Trophoblast cell (in vitro differentiated cells and primary cell): ENCODE measurements around the gene CAPZA3.

Experiments used
- DNase-seq, 2 donors: peaks; one replicate each; pipeline ENCODE4 v3.0.0-alpha.2; 2016
- H2AFZ ChIP-seq: 2 replicates; pipeline ENCODE4 v1.6.1; 2013; ENCODE audit warnings: low read length, moderate library complexity, mild to moderate bottlenecking; ENCODE audit not compliant: insufficient read depth, poor library complexity
- H2AK5ac ChIP-seq: 2 replicates; pipeline ENCODE4 v1.6.1; 2013; ENCODE audit warnings: mild to moderate bottlenecking, low read length
- H2BK120ac ChIP-seq: 2 replicates; pipeline ENCODE4 v1.6.1; 2013; ENCODE audit warnings: low read length, mild to moderate bottlenecking, moderate library complexity; ENCODE audit not compliant: insufficient read depth, poor library complexity
- H2BK12ac ChIP-seq: 2 replicates; pipeline ENCODE4 v1.6.1; 2013; ENCODE audit warnings: mild to moderate bottlenecking, low read length, moderate library complexity
- H2BK5ac ChIP-seq: 2 replicates; pipeline ENCODE4 v1.6.1; 2013; ENCODE audit warnings: low read length, low read depth, moderate library complexity, mild to moderate bottlenecking; ENCODE audit not compliant: poor library complexity
- H3K14ac ChIP-seq: 2 replicates; pipeline ENCODE4 v1.6.1; 2013; ENCODE audit warnings: mild to moderate bottlenecking, low read length
- H3K18ac ChIP-seq: 2 replicates; pipeline ENCODE4 v1.6.1; 2013; ENCODE audit warnings: mild to moderate bottlenecking, low read length
- H3K23ac ChIP-seq: 2 replicates; pipeline ENCODE4 v1.6.1; 2013; ENCODE audit warnings: low read length
- H3K27ac ChIP-seq: 2 replicates; pipeline ENCODE4 v1.5.1; 2013; ENCODE audit warnings: low read depth, mild to moderate bottlenecking, inconsistent platforms, low read length, moderate library complexity
- H3K27me3 ChIP-seq: 2 replicates; pipeline ENCODE4 v1.6.1; 2013; ENCODE audit warnings: inconsistent platforms, mild to moderate bottlenecking, low read length, moderate library complexity; ENCODE audit not compliant: insufficient read depth
- H3K36me3 ChIP-seq, 2 experiments: 1 replicate in 1 of 2; 2 replicates in 1 of 2; pipeline ENCODE4 v1.6.1; 2013; ENCODE audit warnings: low read length in 2 of 2, mild to moderate bottlenecking in 2 of 2, moderate library complexity in 1 of 2; ENCODE audit not compliant: insufficient read depth in 2 of 2, control insufficient read depth in 1 of 2
- H3K4ac ChIP-seq: 2 replicates; pipeline ENCODE4 v1.6.1; 2013; ENCODE audit warnings: low read depth, mild to moderate bottlenecking, low read length, moderate library complexity
- H3K4me1 ChIP-seq, 2 experiments: 1 replicate in 1 of 2; 2 replicates in 1 of 2; pipeline ENCODE4 v1.6.1; 2013; ENCODE audit warnings: low read length in 2 of 2, mild to moderate bottlenecking in 2 of 2, moderate library complexity in 1 of 2; ENCODE audit not compliant: insufficient read depth in 2 of 2, control insufficient read depth in 1 of 2
- H3K4me2 ChIP-seq: 2 replicates; pipeline ENCODE4 v1.6.1; 2013; ENCODE audit warnings: inconsistent platforms, mild to moderate bottlenecking, low read length, moderate library complexity
- H3K4me3 ChIP-seq: 2 replicates; pipeline ENCODE4 v1.5.1; 2013; ENCODE audit warnings: mild to moderate bottlenecking, low read depth, low read length, inconsistent platforms
- H3K79me1 ChIP-seq: one replicate; pipeline ENCODE4 v1.6.1; 2013; ENCODE audit warnings: low read length
- H3K79me2 ChIP-seq: 2 replicates; pipeline ENCODE4 v1.6.1; 2013; ENCODE audit warnings: low read length, mild to moderate bottlenecking; ENCODE audit not compliant: control insufficient read depth, insufficient read depth, poor library complexity
- H3K9ac ChIP-seq: 2 replicates; pipeline ENCODE4 v1.6.1; 2013; ENCODE audit warnings: mild to moderate bottlenecking, low read length
- H3K9me3 ChIP-seq: 2 replicates; pipeline ENCODE4 v1.6.1; 2013; ENCODE audit warnings: low read depth, mild to moderate bottlenecking, control low read depth, inconsistent platforms, low read length; ENCODE audit not compliant: insufficient read depth
- H4K12ac ChIP-seq: 2 replicates; pipeline ENCODE4 v1.6.1; 2013; ENCODE audit warnings: low read depth, mild to moderate bottlenecking, low read length, moderate library complexity
- H4K8ac ChIP-seq: 2 replicates; pipeline ENCODE4 v1.6.1; 2013; ENCODE audit warnings: low read depth, mild to moderate bottlenecking, low read length, moderate library complexity
- H4K91ac ChIP-seq: one replicate; pipeline ENCODE4 v1.6.1; 2013; ENCODE audit warnings: low read depth, mild to moderate bottlenecking, low read length, moderate library complexity
- WGBS: extraction: QIAGEN DNeasy Blood & Tissue Kit; methylation state at CpG from one replicate; pipeline ENCODE4 v1.1.7; 2013; ENCODE audit warnings: missing lambda C conversion rate; ENCODE audit not compliant: insufficient read length, insufficient coverage; ENCODE audit errors: extremely low coverage; 5-methylcytosine and 5-hydroxymethylcytosine counted together

CAPZA3 gene

DNA sequence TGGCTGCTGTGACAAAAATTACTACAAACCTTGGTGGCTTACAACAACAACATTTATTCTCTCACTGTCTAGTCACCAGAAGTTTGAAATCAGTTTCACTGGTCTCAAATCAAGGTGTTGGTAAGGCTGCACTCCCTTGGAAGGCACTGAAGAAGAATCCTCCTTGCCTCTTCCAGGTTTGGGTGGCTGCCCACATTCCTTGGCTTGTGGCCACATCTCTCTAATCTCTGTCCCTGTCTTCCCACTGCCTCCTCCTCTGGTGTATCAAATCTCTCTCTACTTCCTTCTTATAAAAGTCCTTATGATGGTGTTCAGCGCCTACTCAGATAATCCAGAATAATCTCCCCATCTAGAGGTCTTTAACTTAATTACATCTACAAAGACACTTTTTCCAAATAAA, 31.1 kb upstream of the CAPZA3 start:
- Histone ChIP-seq H3K79me1 (no peaks in the 10 kb centered on the region), H3K18ac (no peak overlapping the region), H3K79me2 (no peaks in the 10 kb centered on the region), H2AFZ (no peak overlapping the region), H4K8ac (no peak overlapping the region), H3K27ac (no peak overlapping the region), H3K4ac (no peak overlapping the region), H3K27me3 (no peaks in the 10 kb centered on the region), H3K23ac (no peak overlapping the region), H3K4me2 (no peak overlapping the region), H4K12ac (no peak overlapping the region), H3K4me3 (no peak overlapping the region), H3K14ac (no peak overlapping the region), H2BK120ac (no peak overlapping the region), H3K4me1 (no peaks in the 10 kb centered on the region), H3K9ac (no peak overlapping the region), H2AK5ac (no peak overlapping the region), H2BK5ac (no peak overlapping the region), H4K91ac (no peak overlapping the region), H2BK12ac (no peak overlapping the region), H3K36me3 (no peaks in the 10 kb centered on the region), H3K9me3 (no peaks in the 10 kb centered on the region)
- no CpG with 5 or more reads among the region's 1 CpG for WGBS
- DNase-seq, result no peak

DNA sequence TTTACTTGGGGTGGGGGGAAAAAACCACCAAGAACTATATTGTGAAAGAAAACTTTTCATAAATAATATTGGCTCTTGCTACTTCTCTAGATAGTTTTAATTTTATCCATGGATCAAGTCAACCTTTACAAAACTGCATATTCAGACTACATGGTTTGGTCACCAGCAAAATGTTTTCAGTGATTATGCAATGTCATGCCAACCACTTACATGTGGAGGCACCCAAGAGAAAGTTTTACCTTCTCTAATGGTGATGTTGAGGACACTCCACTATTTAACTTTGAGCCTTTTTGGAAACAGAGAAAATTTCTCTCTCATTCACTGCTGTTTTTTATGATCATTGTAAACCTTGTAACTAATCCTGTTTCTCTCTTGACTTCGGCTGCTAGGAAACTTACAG, 21.7 kb upstream of the CAPZA3 start:
- Histone ChIP-seq H4K8ac (no peak overlapping the region), H2BK12ac (no peak overlapping the region), H3K4me3 (no peak overlapping the region), H2AFZ (no peak overlapping the region), H2BK120ac (no peak overlapping the region), H3K79me2 (no peaks in the 10 kb centered on the region), H3K9ac (no peak overlapping the region), H3K4me1 (no peaks in the 10 kb centered on the region), H3K18ac (no peak overlapping the region), H3K36me3 (no peaks in the 10 kb centered on the region), H4K12ac (no peak overlapping the region), H3K4ac (no peak overlapping the region), H4K91ac (no peak overlapping the region), H2AK5ac (no peak overlapping the region), H2BK5ac (no peak overlapping the region), H3K27ac (no peak overlapping the region), H3K4me2 (no peak overlapping the region), H3K9me3 (no peaks in the 10 kb centered on the region), H3K27me3 (no peaks in the 10 kb centered on the region), H3K23ac (no peak overlapping the region), H3K14ac (no peak overlapping the region), H3K79me1 (no peaks in the 10 kb centered on the region)
- DNase-seq, result no peak
- WGBS, result no CpG with 5 or more reads among the region's 1 CpG

DNA sequence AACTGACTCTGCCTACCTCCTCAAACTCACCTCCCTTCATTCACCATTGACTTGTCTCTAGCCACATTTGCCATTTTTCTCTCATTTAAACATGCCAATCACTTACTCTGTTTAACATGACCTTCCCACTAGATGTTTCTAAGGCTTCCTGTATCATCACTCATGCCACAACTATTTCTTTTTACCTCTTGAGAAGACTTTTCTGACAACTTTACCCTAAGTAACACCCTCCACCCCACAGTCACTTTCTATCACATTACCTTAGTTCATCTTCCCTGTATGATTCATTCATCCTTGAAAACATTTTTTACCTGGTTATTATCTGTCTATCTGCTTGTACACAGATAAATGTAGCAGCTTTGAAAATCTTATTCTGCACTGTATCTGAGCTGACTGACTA, 19.5 kb upstream of the CAPZA3 start:
- no peaks in the 10 kb centered on the region for H3K27me3 ChIP-seq
- H3K79me2 ChIP-seq, result no peaks in the 10 kb centered on the region
- no peak overlapping the region for H4K12ac ChIP-seq
- H2BK120ac ChIP-seq, result no peak overlapping the region
- no peak overlapping the region for H4K91ac ChIP-seq
- H2AK5ac ChIP-seq, result no peak overlapping the region
- no peaks in the 10 kb centered on the region for H3K4me1 ChIP-seq
- H3K18ac ChIP-seq, result no peak overlapping the region
- no peak overlapping the region for H3K23ac ChIP-seq
- no peak overlapping the region for H3K9ac ChIP-seq
- H4K8ac ChIP-seq, result no peak overlapping the region
- H3K4me3 ChIP-seq, result no peak overlapping the region
- no peak overlapping the region for H2AFZ ChIP-seq
- no peak overlapping the region for H3K4ac ChIP-seq
- H3K27ac ChIP-seq, result no peak overlapping the region
- no peaks in the 10 kb centered on the region for H3K79me1 ChIP-seq
- H3K14ac ChIP-seq, result no peak overlapping the region
- no peak overlapping the region for H2BK5ac ChIP-seq
- H2BK12ac ChIP-seq, result no peak overlapping the region
- no peaks in the 10 kb centered on the region for H3K36me3 ChIP-seq
- H3K4me2 ChIP-seq, result no peak overlapping the region
- no peaks in the 10 kb centered on the region for H3K9me3 ChIP-seq
- peak in 1 of 2 donors; percentile 31 for DNase-seq

DNA sequence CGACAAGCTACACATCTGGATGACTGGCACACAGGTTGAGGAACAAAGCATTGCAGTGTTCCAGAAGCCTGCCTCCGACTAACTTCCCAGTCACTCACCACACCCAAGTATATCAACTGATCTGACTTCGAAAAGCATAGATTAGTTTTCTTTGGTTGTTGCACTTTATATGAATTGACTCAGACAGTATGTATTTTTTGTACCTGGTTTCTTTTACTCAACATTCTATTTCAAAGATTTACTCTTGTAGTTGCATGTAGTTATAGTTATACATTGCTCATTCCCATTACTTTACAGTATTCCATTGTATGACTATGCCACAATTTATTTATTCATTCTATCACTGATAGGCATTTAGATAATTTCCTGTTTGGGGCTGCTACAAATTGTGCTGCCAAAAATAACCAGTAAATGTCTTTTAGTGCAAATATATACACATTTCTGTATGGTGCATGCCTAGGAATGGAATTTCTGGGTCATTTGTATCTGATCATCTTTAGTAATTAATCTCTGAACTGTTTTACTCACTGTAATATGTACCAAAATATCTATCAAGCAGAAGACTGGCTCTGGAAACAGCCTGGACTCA, 17.9 kb upstream of the CAPZA3 start:
- no peak overlapping the region for H3K23ac ChIP-seq
- H3K14ac ChIP-seq, result no peak overlapping the region
- WGBS, result no CpG with 5 or more reads among the region's 3 CpGs
- no peak overlapping the region for H2BK12ac ChIP-seq
- H4K12ac ChIP-seq, result no peak overlapping the region
- H4K91ac ChIP-seq, result no peak overlapping the region
- no peaks in the 10 kb centered on the region for H3K9me3 ChIP-seq
- no peak for DNase-seq
- H3K79me1 ChIP-seq, result no peaks in the 10 kb centered on the region
- no peak overlapping the region for H2AFZ ChIP-seq
- no peak overlapping the region for H3K18ac ChIP-seq
- H3K9ac ChIP-seq, result no peak overlapping the region
- no peak overlapping the region for H3K27ac ChIP-seq
- H2AK5ac ChIP-seq, result no peak overlapping the region
- H3K79me2 ChIP-seq, result no peaks in the 10 kb centered on the region
- H3K4me1 ChIP-seq, result no peaks in the 10 kb centered on the region
- H4K8ac ChIP-seq, result no peak overlapping the region
- H3K36me3 ChIP-seq, result no peaks in the 10 kb centered on the region
- H2BK5ac ChIP-seq, result no peak overlapping the region
- no peak overlapping the region for H3K4me2 ChIP-seq
- no peaks in the 10 kb centered on the region for H3K27me3 ChIP-seq
- H2BK120ac ChIP-seq, result no peak overlapping the region
- H3K4me3 ChIP-seq, result no peak overlapping the region
- no peak overlapping the region for H3K4ac ChIP-seq
